H1 (cell line): ENCODE results near the gene CEP68. TPM values are rescaled to one million over a fixed set of nuclear protein-coding genes. Genes with fewer than 3 reads are reported as not detected.

ENCODE experiments used
- CTCF ChIA-PET: fragments of 300-600 bp; sonication (Branson Sonifier 250); formaldehyde crosslinking; loops from one replicate; lab custom pipeline; 2021; ENCODE audit not compliant: partially characterized antibody; lab: Charles Lee
- POLR2A ChIA-PET: fragments of 300-600 bp; sonication (Branson Sonifier 250); formaldehyde crosslinking; loops from one replicate; lab custom pipeline; 2021; ENCODE audit warnings: inconsistent platforms; ENCODE audit not compliant: partially characterized antibody; lab: Charles Lee
- DNase-seq, 2 experiments: peaks; one replicate each; pipeline versions ENCODE4 v3.0.0 to v3.0.0-alpha.2; 2010 to 2022; ENCODE audit warnings: low spot score in 2 of 2, low read depth in 1 of 2, mixed read lengths in 1 of 2
- FAIRE-seq: peaks from 2 replicates; lab custom pipeline; 2011; peaks lifted over from hg19 to GRCh38; lab: Jason Lieb, UNC
- H2AFZ ChIP-seq: 2 replicates; pipeline ENCODE4 v1.8.1; 2012; ENCODE audit warnings: low read length, inconsistent platforms
- H2AK5ac ChIP-seq: 2 replicates; pipeline ENCODE4 v1.6.1; 2013; ENCODE audit warnings: low read depth, low read length
- H2BK120ac ChIP-seq: replicated peaks from 2 replicates; pipeline ENCODE3; 2013; ENCODE audit warnings: low read depth, low read length, inconsistent platforms
- H2BK12ac ChIP-seq: 2 replicates; pipeline ENCODE4 v1.6.1; 2013; ENCODE audit warnings: low read depth, low read length
- H2BK15ac ChIP-seq: 2 replicates; pipeline ENCODE4 v1.6.1; 2013; ENCODE audit warnings: low read length
- H2BK20ac ChIP-seq: 2 replicates; pipeline ENCODE4 v1.6.1; 2013; ENCODE audit warnings: low read length
- H2BK5ac ChIP-seq: 2 replicates; pipeline ENCODE4 v1.6.1; 2013; ENCODE audit warnings: low read depth, low read length
- H3K14ac ChIP-seq: 2 replicates; pipeline ENCODE4 v1.6.1; 2013; ENCODE audit warnings: inconsistent platforms; ENCODE audit not compliant: insufficient read length
- H3K18ac ChIP-seq: 2 replicates; pipeline ENCODE4 v1.6.1; 2013; ENCODE audit warnings: low read length; ENCODE audit errors: extremely low read depth
- H3K23ac ChIP-seq: 2 replicates; pipeline ENCODE4 v1.6.1; 2013; ENCODE audit warnings: inconsistent platforms; ENCODE audit not compliant: insufficient read length
- H3K23me2 ChIP-seq: 2 replicates; pipeline ENCODE4 v1.6.1; 2013; ENCODE audit warnings: low read depth, low read length
- H3K27ac ChIP-seq: 2 replicates; pipeline ENCODE4 v1.6.1; 2011; ENCODE audit warnings: low read depth, low read length, inconsistent platforms
- H3K27me3 ChIP-seq, 4 experiments: replicated peaks in 1 of 4; 1 replicate in 1 of 4; 2 replicates in 3 of 4; pipeline versions ENCODE4 v1.6.1 to v1.8.1; 2011 to 2013; ENCODE audit warnings: low read length in 3 of 4, mild to moderate bottlenecking in 3 of 4, inconsistent platforms in 2 of 4, mixed read lengths in 2 of 4, moderate library complexity in 1 of 4; ENCODE audit not compliant: control insufficient read depth in 3 of 4, insufficient read depth in 3 of 4; ENCODE audit errors: extremely low read depth in 1 of 4
- H3K36me3 ChIP-seq, 4 experiments: 2 replicates each; pipeline versions ENCODE4 v1.6.1 to v1.8.1; 2011 to 2013; ENCODE audit warnings: mild to moderate bottlenecking in 4 of 4, low read length in 3 of 4, moderate library complexity in 2 of 4, control low read depth in 1 of 4, inconsistent platforms in 1 of 4; ENCODE audit not compliant: insufficient read depth in 4 of 4, control insufficient read depth in 2 of 4
- H3K4ac ChIP-seq: replicated peaks from 2 replicates; pipeline ENCODE3; 2013; ENCODE audit warnings: low read length, low read depth, mixed read lengths, inconsistent platforms; ENCODE audit not compliant: insufficient read length
- H3K4me1 ChIP-seq, 4 experiments: replicated peaks in 1 of 4; 1 replicate in 1 of 4; 2 replicates in 3 of 4; pipeline versions ENCODE4 v1.6.1 to v1.8.1; 2011 to 2013; ENCODE audit warnings: low read length in 3 of 4, inconsistent platforms in 2 of 4, mixed read lengths in 1 of 4; ENCODE audit not compliant: insufficient read depth in 4 of 4, control insufficient read depth in 3 of 4
- H3K4me2 ChIP-seq, 2 experiments: 2 replicates each; pipeline versions ENCODE4 v1.6.1 to v1.8.1; 2011 to 2013; ENCODE audit warnings: low read depth in 2 of 2, low read length in 2 of 2, control low read depth in 1 of 2, inconsistent platforms in 1 of 2, mild to moderate bottlenecking in 1 of 2; ENCODE audit not compliant: insufficient read depth in 1 of 2
- H3K4me3 ChIP-seq, 4 experiments: fragments of 200-600, 300-600 bp in 1 of 4; sonication (generic), shearing (Covaris generic), sonication (Bioruptor Twin) in 1 of 4; 2 replicates each; pipeline versions ENCODE4 v1.5.1 to v1.8.1; 2011 to 2016; ENCODE audit warnings: low read length in 4 of 4, low read depth in 3 of 4, control low read depth in 2 of 4, inconsistent platforms in 2 of 4, mild to moderate bottlenecking in 2 of 4, mixed read lengths in 1 of 4, moderate library complexity in 1 of 4; ENCODE audit not compliant: insufficient read depth in 2 of 4; ENCODE audit errors: extremely low read depth in 1 of 4
- H3K56ac ChIP-seq: replicated peaks from 2 replicates; pipeline ENCODE3; 2013; ENCODE audit warnings: low read depth, mild to moderate bottlenecking, mixed read lengths, low read length, inconsistent platforms; ENCODE audit not compliant: insufficient read length
- H3K79me1 ChIP-seq: 2 replicates; pipeline ENCODE4 v1.6.1; 2013; ENCODE audit warnings: low read depth, low read length, control low read depth
- H3K79me2 ChIP-seq, 2 experiments: 2 replicates each; pipeline versions ENCODE4 v1.6.1 to v1.8.1; 2012 to 2013; ENCODE audit warnings: low read length in 2 of 2, mild to moderate bottlenecking in 2 of 2, inconsistent platforms in 1 of 2; ENCODE audit not compliant: insufficient read depth in 2 of 2, control insufficient read depth in 1 of 2
- H3K9ac ChIP-seq, 4 experiments: replicated peaks in 1 of 4; 1 replicate in 1 of 4; 2 replicates in 3 of 4; pipeline versions ENCODE4 v1.6.1 to v1.8.1; 2011 to 2013; ENCODE audit warnings: low read depth in 3 of 4, low read length in 3 of 4, control low read depth in 2 of 4, mild to moderate bottlenecking in 2 of 4, moderate library complexity in 2 of 4, inconsistent platforms in 1 of 4; ENCODE audit errors: extremely low read depth in 1 of 4
- H3K9me3 ChIP-seq, 2 experiments: 2 replicates each; pipeline versions ENCODE4 v1.6.1 to v1.8.1; 2012 to 2013; ENCODE audit warnings: mild to moderate bottlenecking in 2 of 2, moderate library complexity in 2 of 2, control low read depth in 1 of 2, inconsistent platforms in 1 of 2, low read depth in 1 of 2, low read length in 1 of 2, mixed read lengths in 1 of 2; ENCODE audit not compliant: insufficient read depth in 2 of 2
- H4K20me1 ChIP-seq, 2 experiments: replicated peaks in 1 of 2; 2 replicates each; pipeline versions ENCODE3 to v1.8.1; 2011 to 2013; ENCODE audit warnings: inconsistent platforms in 2 of 2, low read length in 2 of 2, mild to moderate bottlenecking in 1 of 2; ENCODE audit not compliant: insufficient read depth in 2 of 2, control insufficient read depth in 1 of 2
- H4K5ac ChIP-seq: 2 replicates; pipeline ENCODE4 v1.6.1; 2013; ENCODE audit warnings: low read length, low read depth, mixed read lengths, inconsistent platforms; ENCODE audit not compliant: insufficient read length
- H4K8ac ChIP-seq: 2 replicates; pipeline ENCODE4 v1.8.0; 2013; ENCODE audit warnings: mild to moderate bottlenecking, moderate library complexity, low read length, inconsistent platforms; ENCODE audit not compliant: insufficient read depth; ENCODE audit errors: extremely low read depth
- H4K91ac ChIP-seq: replicated peaks from 2 replicates; pipeline ENCODE3; 2013; ENCODE audit warnings: low read length, mixed read lengths, inconsistent platforms; ENCODE audit not compliant: insufficient read length
- ASH2L ChIP-seq: fragments of 200-600, 300-600 bp; sonication (generic); IDR thresholded peaks from one replicate; pipeline ENCODE4 v1.7.1; 2017; ENCODE audit warnings: low read length
- ATF3 ChIP-seq: IDR thresholded peaks from 2 replicates; pipeline ENCODE4 v1.6.1; 2011; ENCODE audit warnings: low read depth, mild to moderate bottlenecking, low read length; ENCODE audit not compliant: insufficient read depth
- E2F6 ChIP-seq: IDR thresholded peaks from 2 replicates; pipeline ENCODE4 v1.6.1; 2012; ENCODE audit warnings: inconsistent platforms
- HDAC2 ChIP-seq, 2 experiments: fragments of 300-600 bp in 1 of 2; sonication (generic) in 1 of 2; IDR thresholded peaks; 2 replicates each; pipeline ENCODE4 v1.6.1; 2011 to 2012; ENCODE audit warnings: low read depth in 2 of 2, low read length in 2 of 2, mild to moderate bottlenecking in 2 of 2, moderate library complexity in 2 of 2, borderline replicate concordance in 1 of 2, inconsistent platforms in 1 of 2
- PHF8 ChIP-seq: fragments of 200-600 bp; sonication (generic); conservative IDR thresholded peaks from 2 replicates; pipeline ENCODE4 v1.7.1; 2012; ENCODE audit warnings: low read depth, mild to moderate bottlenecking, inconsistent platforms, low read length, moderate library complexity
- POLR2A ChIP-seq, 2 experiments: IDR thresholded peaks; 1 replicate in 1 of 2; 2 replicates in 1 of 2; pipeline ENCODE4 v1.6.1; 2011; ENCODE audit warnings: low read depth in 2 of 2, low read length in 2 of 2, mild to moderate bottlenecking in 2 of 2; ENCODE audit errors: control extremely low read depth in 1 of 2
- POLR2AphosphoS5 ChIP-seq: IDR thresholded peaks from 2 replicates; pipeline ENCODE4 v1.6.1; 2011; ENCODE audit warnings: low read depth, low read length
- RXRA ChIP-seq: IDR thresholded peaks from 2 replicates; pipeline ENCODE4 v1.6.1; 2011; ENCODE audit warnings: low read depth, mild to moderate bottlenecking, low read length, moderate library complexity; ENCODE audit not compliant: insufficient read depth
- TAF1 ChIP-seq: IDR thresholded peaks from 2 replicates; pipeline ENCODE4 v1.6.1; 2011; ENCODE audit warnings: mild to moderate bottlenecking, low read depth, low read length
- WGBS, 2 experiments: shearing (Covaris generic) in 1 of 2; methylation state at CpG; one replicate each; pipeline versions ENCODE4 v1.1.6 to v1.1.7; 2013 to 2015; ENCODE audit warnings: low lambda C conversion rate in 2 of 2, mixed read lengths in 2 of 2, inconsistent platforms in 1 of 2, low coverage in 1 of 2, missing lambda C conversion rate in 1 of 2; ENCODE audit not compliant: insufficient replicate concordance in 2 of 2, insufficient coverage in 1 of 2, insufficient read length in 1 of 2; ENCODE audit errors: extremely low coverage in 1 of 2, missing lambda C conversion rate in 1 of 2; 5-methylcytosine and 5-hydroxymethylcytosine counted together
- polyA plus RNA-seq, 7 experiments: library from polyadenylated mRNA; depleted of rRNA in 3 of 7; stranded (reverse) in 5 of 7; unstranded in 2 of 7; fragments of >200 nt in 5 of 7; fragments of 200-250 nt in 2 of 7; gene quantifications; 1 replicate in 5 of 7; 2 replicates in 1 of 7; 4 replicates in 1 of 7; pipeline versions ENCODE4 v1.2.1 to v1.2.3, GENCODE V29; 2011 to 2013; ENCODE audit warnings: missing spikeins in 2 of 7, mixed read lengths in 2 of 7
- total RNA-seq: library from RNA; stranded (reverse); fragmentation: NEBNext Ultra II Directional; extraction: Animal tissue kit (Norgen Biotek cat#: 25700); gene quantifications from 2 replicates; pipeline ENCODE4 v1.2.1, GENCODE V29; 2021

CEP68 gene
- total and polyA plus RNA-seq, 2 of the 8 experiments (the other 6 are each of a cell fraction or from before 2014, with no cell fraction given): 23.2 to 24.7 TPM

- Histone ChIP-seq H2BK12ac (peak overlapping the region; percentile 68; the same call in 1 of the 2 replicates), H2BK5ac (peak overlapping the region; percentile 94), H3K18ac (peak overlapping the region; percentile 95), H2AK5ac (peak overlapping the region; percentile 24; the same call in 1 of the 2 replicates), H3K4me2 (peak overlapping the region; percentile 63 to 71), H3K27ac (peak overlapping the region; percentile 81), H3K9ac (peak overlapping the region; percentile 67 to 90 (median 79)), H4K91ac (peak overlapping the region; percentile 50), H4K20me1 (peaks cover 5 to 7% of the 10 kb centered on the region in 2 experiments), H2AFZ (peak overlapping the region; percentile 74; the same call in 1 of the 2 replicates), H3K23ac (no peak overlapping the region), H3K56ac (peak overlapping the region; percentile 5), H3K23me2 (peaks cover 5% of the 10 kb centered on the region; the same call in 1 of the 2 replicates), H3K4ac (peak overlapping the region; percentile 46), H4K5ac (peak overlapping the region; percentile 39), H3K9me3 (no peaks in the 10 kb centered on the region), H3K79me1 (no peaks in the 10 kb centered on the region), H3K4me1 (peaks cover 0 to 5% (median 1%) of the 10 kb centered on the region in 4 experiments; a peak in 4 of 7 replicates), H4K8ac (peak overlapping the region; percentile 87; the same call in 1 of the 2 replicates), H3K79me2 (peaks cover 12 to 37% of the 10 kb centered on the region in 2 experiments), H3K14ac (no peak overlapping the region), H3K36me3 (no peaks in the 10 kb centered on the region), H2BK20ac (no peak overlapping the region), H2BK15ac (peak overlapping the region; percentile 36), H3K4me3 (peak overlapping the region; percentile 67 to 78 (median 72)), H2BK120ac (no peak overlapping the region), H3K27me3 (no peaks in the 10 kb centered on the region)
- WGBS, 2 experiments: 12% methylated on average over 18 of the region's 19 CpGs; no CpG with 5 or more reads in 1 of the 2 experiments
- DNase-seq (no peak), FAIRE-seq (no peak)
- ChIA-PET POLR2A (interaction anchor here (0.6 to 2.6 kb wide), 10 partner anchors 9 to 97 kb away, joined by 3 to 19 read pairs (median 4); partner anchors contain the start of genes ACTR2 and CEP68), CTCF (interaction anchor here (0.8 to 1.7 kb wide), 6 partner anchors 13 to 66 kb away, joined by 3 to 6 read pairs (median 3); no protein-coding TSS in a partner anchor)
- peak; percentile 63; the same call in 1 of the 2 replicates for TF ChIP-seq TAF1
- peak in 1 of 2 experiments; percentile 97; a peak in 1 of 4 replicates for TF ChIP-seq HDAC2 (IDR thresholded peaks at IDR 0.05; ENCODE audit: borderline replicate concordance in 1 of 2, low read depth in 2 of 2, low read length in 2 of 2)
- TF ChIP-seq POLR2A (IDR thresholded peaks at IDR 0.05; ENCODE audit: control extremely low read depth in 1 of 2, low read depth in 2 of 2, low read length in 2 of 2): peak; percentile 40 to 70
- peak; percentile 75 for TF ChIP-seq ASH2L
- TF ChIP-seq ATF3: no peak
- peak; percentile 81 for TF ChIP-seq PHF8
- TF ChIP-seq POLR2AphosphoS5: peak; percentile 40; the same call in 1 of the 2 replicates
- TF ChIP-seq RXRA: no peak
- TF ChIP-seq E2F6: no peak
Observed at GRCh38 chr2:65130664-65131175, 74.5 kb downstream of the CEP68 start.
